HG03097 (cell line): ENCODE measurements around the gene PRAMEF5.
"Not testable (repeated sequence)": the region's sequence is repeated elsewhere in the genome, so short reads cannot be mapped to it uniquely, and the experiment has no call there.

Experiments used
- ATAC-seq: cut with Tn5 transposase; IDR thresholded peaks from one replicate; pipeline ENCODE4 v1.9.1; 2021; ENCODE audit not compliant: unreplicated experiment, low FRiP score

PRAMEF5 gene

GRCh38 chr1:13253898-13254297 lies at the start of gene PRAMEF5:
PRAMEF5 (plus strand) TSS chr1:13254198; CDS start chr1:13259269, 5,071 bp downstream.
- ATAC-seq = not testable (repeated sequence)

GRCh38 chr1:13208712-13209111 lies 45.3 kb upstream of the PRAMEF5 start:
- ATAC-seq = not testable (repeated sequence)

- ATAC-seq = not testable (repeated sequence)
Measured at GRCh38 chr1:13216619-13217018, 37.4 kb upstream of the PRAMEF5 start.

GRCh38 chr1:13219203-13219602 lies 34.8 kb upstream of the PRAMEF5 start:
- not testable (repeated sequence) for ATAC-seq

- ATAC-seq = not testable (repeated sequence)
Measured at GRCh38 chr1:13222788-13223187, 31.2 kb upstream of the PRAMEF5 start.

- no peak for ATAC-seq
Measured at GRCh38 chr1:13224480-13225060, 29.4 kb upstream of the PRAMEF5 start.

- not testable (repeated sequence) for ATAC-seq
Measured at GRCh38 chr1:13225675-13226204, 28.3 kb upstream of the PRAMEF5 start, which contains the start of gene PRAMEF18. PRAMEF18 (minus strand) TSS chr1:13226154; CDS start chr1:13226106, 48 bp downstream.

- ATAC-seq = not testable (repeated sequence)
Measured at GRCh38 chr1:13227271-13228055, 26.5 kb upstream of the PRAMEF5 start.

- ATAC-seq = no peak
Measured at GRCh38 chr1:13228343-13228781, 25.6 kb upstream of the PRAMEF5 start.

- not testable (repeated sequence) for ATAC-seq
Measured at GRCh38 chr1:13230096-13230495, 23.9 kb upstream of the PRAMEF5 start.

- ATAC-seq = not testable (repeated sequence)
Measured at GRCh38 chr1:13230601-13231000, 23.4 kb upstream of the PRAMEF5 start.

- ATAC-seq = not testable (repeated sequence)
Measured at GRCh38 chr1:13231061-13231750, 22.8 kb upstream of the PRAMEF5 start.

GRCh38 chr1:13232056-13232455 lies 21.9 kb upstream of the PRAMEF5 start:
- ATAC-seq = not testable (repeated sequence)

GRCh38 chr1:13234057-13234456 lies 19.9 kb upstream of the PRAMEF5 start:
- not testable (repeated sequence) for ATAC-seq

- ATAC-seq = not testable (repeated sequence)
Measured at GRCh38 chr1:13237572-13237971, 16.4 kb upstream of the PRAMEF5 start.

GRCh38 chr1:13239633-13240032 lies 14.4 kb upstream of the PRAMEF5 start:
- ATAC-seq = not testable (repeated sequence)

GRCh38 chr1:13243536-13244263 lies 10.3 kb upstream of the PRAMEF5 start:
- ATAC-seq = not testable (repeated sequence)

- ATAC-seq = not testable (repeated sequence)
Measured at GRCh38 chr1:13245841-13246553, 8.0 kb upstream of the PRAMEF5 start.

- ATAC-seq = not testable (repeated sequence)
Measured at GRCh38 chr1:13246554-13246871, 7.5 kb upstream of the PRAMEF5 start.

- ATAC-seq = not testable (repeated sequence)
Measured at GRCh38 chr1:13247122-13247521, 6.9 kb upstream of the PRAMEF5 start.
